Measurements from ENCODE around the gene SLC6A20.
"Not testable (repeated sequence)": the region's sequence is repeated elsewhere in the genome, so short reads cannot be mapped to it uniquely, and the experiment has no call there.

Gene SLC6A20

GRCh38 chr3:45758871-45759270 lies 37.5 kb downstream of the SLC6A20 start:
- DNase-seq (ENCODE audit: low read depth, low spot score), result no peak

- DNase-seq (ENCODE audit: low read depth, low spot score), result not testable (repeated sequence)
Observed at GRCh38 chr3:45757141-45757540, 39.2 kb downstream of the SLC6A20 start.

GRCh38 chr3:45756055-45756454 lies 40.3 kb downstream of the SLC6A20 start:
- no peak for DNase-seq (ENCODE audit: low read depth, low spot score)

GRCh38 chr3:45754461-45754860 lies 41.9 kb downstream of the SLC6A20 start:
- no peak for DNase-seq (ENCODE audit: low read depth, low spot score)

GRCh38 chr3:45753095-45753494 lies 43.2 kb downstream of the SLC6A20 start:
- DNase-seq (ENCODE audit: low read depth, low spot score), result no peak

GRCh38 chr3:45751537-45752242 lies 44.6 kb downstream of the SLC6A20 start:
- no peak for DNase-seq (ENCODE audit: low read depth, low spot score)

- no peak for DNase-seq (ENCODE audit: low read depth, low spot score)
Observed at GRCh38 chr3:45749880-45750279, 46.5 kb downstream of the SLC6A20 start.

- not testable (repeated sequence) for DNase-seq (ENCODE audit: low read depth, low spot score)
Observed at GRCh38 chr3:45749036-45749600, 47.2 kb downstream of the SLC6A20 start.

GRCh38 chr3:45748068-45748467 lies 48.3 kb downstream of the SLC6A20 start:
- no peak for DNase-seq (ENCODE audit: low read depth, low spot score)

- DNase-seq (ENCODE audit: low read depth, low spot score), result no peak
Observed at GRCh38 chr3:45746777-45747622, 49.3 kb downstream of the SLC6A20 start.

- no peak for DNase-seq (ENCODE audit: low read depth, low spot score)
Observed at GRCh38 chr3:45746165-45746776, 50.1 kb downstream of the SLC6A20 start.

- DNase-seq (ENCODE audit: low read depth, low spot score), result no peak
Observed at GRCh38 chr3:45742461-45743089, 53.8 kb downstream of the SLC6A20 start.

GRCh38 chr3:45741742-45742460 lies 54.4 kb downstream of the SLC6A20 start:
- DNase-seq (ENCODE audit: low read depth, low spot score), result no peak

- no peak for DNase-seq (ENCODE audit: low read depth, low spot score)
Observed at GRCh38 chr3:45741247-45741646, 55.1 kb downstream of the SLC6A20 start.

GRCh38 chr3:45739991-45740390 lies 56.3 kb downstream of the SLC6A20 start:
- DNase-seq (ENCODE audit: low read depth, low spot score), result no peak

GRCh38 chr3:45737234-45737633 lies 59.1 kb downstream of the SLC6A20 start:
- no peak for DNase-seq (ENCODE audit: low read depth, low spot score)

- no peak for DNase-seq (ENCODE audit: low read depth, low spot score)
Observed at GRCh38 chr3:45736707-45737106, 59.6 kb downstream of the SLC6A20 start.

GRCh38 chr3:45730409-45731154 lies 65.8 kb downstream of the SLC6A20 start:
- no peak for DNase-seq (ENCODE audit: low read depth, low spot score)

GRCh38 chr3:45729614-45730013 lies 66.7 kb downstream of the SLC6A20 start:
- DNase-seq (ENCODE audit: low read depth, low spot score), result no peak

- DNase-seq (ENCODE audit: low read depth, low spot score), result no peak
Observed at GRCh38 chr3:45724911-45725310, 71.4 kb downstream of the SLC6A20 start.
